HUES48 (cell line): ENCODE results near the gene EYS.

Source experiments
- H3K27ac ChIP-seq: one replicate; pipeline ENCODE4 v1.7.0; 2013; ENCODE audit warnings: low read depth, low read length, inconsistent platforms
- H3K27me3 ChIP-seq: 2 replicates; pipeline ENCODE4 v1.6.1; 2013; ENCODE audit warnings: mild to moderate bottlenecking, low read length; ENCODE audit not compliant: control insufficient read depth, insufficient read depth
- H3K36me3 ChIP-seq: 2 replicates; pipeline ENCODE4 v1.6.1; 2013; ENCODE audit warnings: low read length; ENCODE audit not compliant: control insufficient read depth, insufficient read depth
- H3K4me1 ChIP-seq: 2 replicates; pipeline ENCODE4 v1.6.1; 2013; ENCODE audit warnings: mild to moderate bottlenecking, low read length; ENCODE audit not compliant: control insufficient read depth, insufficient read depth
- H3K4me3 ChIP-seq: 2 replicates; pipeline ENCODE4 v1.5.1; 2013; ENCODE audit warnings: mild to moderate bottlenecking, low read depth, low read length
- H3K9ac ChIP-seq: 2 replicates; pipeline ENCODE4 v1.6.1; 2013; ENCODE audit warnings: mild to moderate bottlenecking, low read depth, low read length, moderate library complexity
- H3K9me3 ChIP-seq: 2 replicates; pipeline ENCODE4 v1.6.1; 2013; ENCODE audit warnings: low read length; ENCODE audit not compliant: control insufficient read depth, insufficient read depth

The EYS gene

DNA sequence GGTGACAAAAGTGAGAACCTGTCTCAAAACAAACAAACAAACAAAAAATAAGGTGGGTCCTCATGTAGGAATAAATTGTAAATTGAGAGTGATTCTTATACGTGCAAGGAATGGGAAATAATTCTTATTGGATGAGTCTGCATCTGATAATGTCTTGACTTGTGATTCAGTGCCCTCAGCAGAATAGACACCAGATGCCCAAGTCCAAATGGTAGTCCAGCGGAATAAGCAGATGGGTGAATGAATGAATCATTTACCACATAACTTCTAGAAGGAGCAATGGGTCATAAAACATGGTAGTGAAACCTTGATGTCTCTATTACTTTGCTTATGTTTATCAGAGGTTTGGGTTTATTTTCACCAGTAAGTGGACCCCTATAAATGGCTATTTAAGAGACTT is 1323.7 kb downstream of the EYS start:
- no peaks in the 10 kb centered on the region for H3K36me3 ChIP-seq
- no peaks in the 10 kb centered on the region for H3K27me3 ChIP-seq
- no peak overlapping the region for H3K9ac ChIP-seq
- H3K4me1 ChIP-seq: no peaks in the 10 kb centered on the region
- H3K4me3 ChIP-seq: no peak overlapping the region
- H3K9me3 ChIP-seq: no peaks in the 10 kb centered on the region
- H3K27ac ChIP-seq: no peak overlapping the region

DNA sequence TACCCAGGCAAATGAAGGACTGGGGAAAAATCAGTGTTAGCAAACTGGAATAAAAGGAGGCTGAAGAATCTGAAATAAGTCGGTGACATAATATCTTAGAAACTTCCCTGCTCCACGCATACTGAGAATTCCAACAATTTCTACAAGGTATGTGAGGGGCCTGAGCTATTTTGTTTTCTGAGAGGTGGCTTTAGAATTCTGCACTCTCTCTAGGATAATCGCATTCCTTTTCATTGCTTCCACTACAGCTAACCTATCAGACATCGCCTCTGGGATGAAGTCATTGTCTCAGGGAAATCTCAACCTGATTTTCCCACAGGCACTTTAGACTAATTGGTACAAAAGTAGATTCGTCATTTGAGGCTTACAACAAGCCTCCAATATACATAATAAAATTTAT is 1330.6 kb downstream of the EYS start:
- Histone ChIP-seq H3K27ac (peak overlapping the region; percentile 8), H3K9me3 (peaks cover 5% of the 10 kb centered on the region; the same call in 1 of the 2 replicates), H3K4me3 (no peak overlapping the region), H3K36me3 (no peaks in the 10 kb centered on the region), H3K4me1 (no peaks in the 10 kb centered on the region), H3K27me3 (no peaks in the 10 kb centered on the region), H3K9ac (no peak overlapping the region)

DNA sequence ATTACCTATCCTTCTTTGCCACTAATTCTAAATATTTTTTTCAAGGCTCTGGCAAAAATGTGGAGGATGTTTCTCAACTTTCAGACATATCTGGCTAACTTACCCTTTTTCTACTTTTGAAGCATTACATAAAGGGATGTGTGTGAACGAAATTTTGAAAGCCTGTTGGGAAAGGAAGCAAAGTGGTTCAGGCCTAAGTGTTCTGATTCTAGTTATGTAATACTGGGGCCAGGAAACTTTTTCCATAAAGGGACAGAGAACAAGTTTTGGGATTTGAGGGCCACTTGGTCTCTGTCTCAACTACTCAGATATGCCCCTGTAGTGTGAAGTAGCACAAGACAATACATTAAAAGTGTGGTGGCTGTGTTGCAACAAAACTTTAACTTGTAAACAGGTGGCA is 1349.6 kb downstream of the EYS start:
- Histone ChIP-seq H3K27ac (no peak overlapping the region), H3K9ac (no peak overlapping the region), H3K36me3 (no peaks in the 10 kb centered on the region), H3K4me1 (no peaks in the 10 kb centered on the region), H3K27me3 (no peaks in the 10 kb centered on the region), H3K9me3 (no peaks in the 10 kb centered on the region), H3K4me3 (no peak overlapping the region)

DNA sequence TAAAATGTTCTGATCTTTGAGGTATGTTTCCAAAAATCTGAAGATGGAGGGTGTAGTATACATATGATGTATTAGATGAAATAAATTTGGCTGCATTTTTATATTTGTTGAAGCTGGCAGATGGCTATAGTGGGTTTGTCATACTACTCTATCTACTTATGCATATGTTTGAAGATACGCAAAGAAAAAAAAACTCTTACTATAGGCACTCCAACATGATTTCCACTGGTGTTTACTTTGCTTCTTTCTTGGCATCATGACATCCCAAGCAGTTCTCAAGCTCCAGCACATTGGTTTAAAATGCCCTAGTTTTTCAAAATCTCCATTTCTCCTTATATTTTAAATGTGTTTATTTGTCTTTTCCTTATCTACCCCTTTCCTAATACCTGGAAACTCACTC is 1359.6 kb downstream of the EYS start:
- H3K27me3 ChIP-seq: no peaks in the 10 kb centered on the region
- H3K9me3 ChIP-seq: no peaks in the 10 kb centered on the region
- H3K9ac ChIP-seq: no peak overlapping the region
- H3K27ac ChIP-seq: no peak overlapping the region
- no peaks in the 10 kb centered on the region for H3K36me3 ChIP-seq
- no peaks in the 10 kb centered on the region for H3K4me1 ChIP-seq
- H3K4me3 ChIP-seq: no peak overlapping the region

DNA sequence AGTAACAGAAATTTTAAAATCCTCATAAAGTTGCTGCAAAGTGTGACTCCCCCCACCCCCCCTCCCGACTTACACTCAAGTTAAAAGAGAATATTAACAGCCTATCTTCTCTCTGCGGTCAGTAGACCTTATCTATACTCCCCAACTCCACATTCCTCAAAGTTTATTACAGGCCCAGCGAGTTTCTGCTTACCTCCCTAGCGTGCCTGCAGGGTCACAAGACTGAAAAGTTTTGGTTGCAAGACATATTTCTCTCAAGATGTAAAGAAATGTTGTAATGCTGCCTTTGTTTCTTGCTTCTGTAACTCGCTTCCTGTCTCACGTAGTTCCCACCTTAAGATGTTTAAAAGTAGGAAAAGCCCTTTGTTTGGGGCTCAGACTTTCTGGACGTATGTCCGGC is 1371.8 kb downstream of the EYS start:
- no peak overlapping the region for H3K4me3 ChIP-seq
- no peak overlapping the region for H3K9ac ChIP-seq
- no peaks in the 10 kb centered on the region for H3K4me1 ChIP-seq
- H3K27me3 ChIP-seq: no peaks in the 10 kb centered on the region
- H3K36me3 ChIP-seq: no peaks in the 10 kb centered on the region
- no peak overlapping the region for H3K27ac ChIP-seq
- H3K9me3 ChIP-seq: no peaks in the 10 kb centered on the region

DNA sequence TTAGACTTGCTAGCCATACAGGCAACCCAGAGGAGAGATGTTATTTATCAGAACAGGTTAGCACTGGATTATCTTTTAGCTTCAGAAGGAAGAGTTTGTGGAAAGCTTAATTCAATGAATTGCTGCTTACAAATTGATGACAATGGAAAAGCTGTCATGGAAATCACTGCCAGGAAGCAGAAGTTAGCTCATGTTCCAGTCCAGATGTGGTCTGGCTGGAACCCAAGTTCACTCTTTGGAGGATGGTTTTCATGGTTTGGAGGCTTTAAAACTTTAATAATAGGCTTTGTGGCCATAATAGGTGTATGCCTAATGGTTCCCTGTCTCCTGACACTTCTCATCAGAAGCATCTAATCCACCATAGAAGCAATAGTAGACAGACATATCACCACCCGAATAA is 1372.4 kb downstream of the EYS start:
- Histone ChIP-seq H3K9me3 (no peaks in the 10 kb centered on the region), H3K4me3 (no peak overlapping the region), H3K4me1 (no peaks in the 10 kb centered on the region), H3K27ac (no peak overlapping the region), H3K36me3 (no peaks in the 10 kb centered on the region), H3K9ac (no peak overlapping the region), H3K27me3 (no peaks in the 10 kb centered on the region)

DNA sequence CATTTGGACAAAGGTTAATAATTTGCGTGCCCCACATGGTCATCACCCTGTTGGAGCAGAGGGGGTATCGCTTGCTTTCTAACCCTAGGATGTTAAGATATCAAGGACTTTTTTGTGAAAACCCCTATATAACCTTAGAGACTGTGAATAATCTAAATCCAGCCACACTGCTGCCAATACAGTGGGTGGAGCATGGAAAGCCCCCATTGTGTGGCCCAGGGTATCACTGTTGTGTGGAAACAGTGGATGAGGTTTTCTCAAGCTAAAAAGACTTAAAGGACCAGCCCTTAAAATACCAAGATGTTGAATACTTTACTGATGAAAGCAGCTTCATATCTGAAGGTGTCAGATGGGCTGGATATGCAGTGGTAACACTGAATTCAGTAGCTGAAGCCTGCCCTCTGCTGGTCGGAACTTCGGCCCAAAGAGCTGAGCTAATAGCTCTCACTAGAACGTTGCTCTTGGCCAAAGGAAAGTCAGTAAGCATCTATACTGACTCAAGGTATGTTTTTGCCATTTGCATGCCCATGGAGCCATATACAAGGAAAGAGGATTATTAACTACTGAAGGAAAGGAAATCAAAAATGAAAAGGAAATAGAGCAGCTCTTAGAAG is 1376.2 kb downstream of the EYS start:
- H3K4me3 ChIP-seq: no peak overlapping the region
- H3K27ac ChIP-seq: no peak overlapping the region
- no peaks in the 10 kb centered on the region for H3K27me3 ChIP-seq
- H3K9ac ChIP-seq: no peak overlapping the region
- peaks cover 12% of the 10 kb centered on the region for H3K9me3 ChIP-seq
- H3K4me1 ChIP-seq: no peaks in the 10 kb centered on the region
- no peaks in the 10 kb centered on the region for H3K36me3 ChIP-seq

DNA sequence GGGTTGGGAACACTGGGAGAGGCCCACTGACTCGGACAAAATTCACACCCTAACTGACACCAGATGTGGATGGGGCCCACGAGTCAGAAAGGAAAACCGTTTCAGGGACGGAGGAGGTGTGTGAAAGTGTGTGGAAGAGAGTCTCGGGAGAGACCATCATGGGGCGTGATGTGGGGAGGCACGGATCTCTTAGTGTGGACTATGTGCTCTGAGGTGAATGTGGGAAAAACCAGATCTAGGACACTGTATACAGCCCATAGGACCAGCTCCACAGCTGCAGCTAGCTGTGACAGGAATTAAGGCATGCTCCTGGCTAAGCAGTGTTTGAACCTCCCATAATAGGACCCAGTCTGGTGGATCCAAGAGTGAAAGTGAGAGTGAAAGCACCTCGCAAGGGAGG is 1380.1 kb downstream of the EYS start:
- Histone ChIP-seq H3K4me3 (no peak overlapping the region), H3K27ac (no peak overlapping the region), H3K36me3 (no peaks in the 10 kb centered on the region), H3K4me1 (no peaks in the 10 kb centered on the region), H3K27me3 (no peaks in the 10 kb centered on the region), H3K9me3 (peaks cover 12% of the 10 kb centered on the region), H3K9ac (no peak overlapping the region)

DNA sequence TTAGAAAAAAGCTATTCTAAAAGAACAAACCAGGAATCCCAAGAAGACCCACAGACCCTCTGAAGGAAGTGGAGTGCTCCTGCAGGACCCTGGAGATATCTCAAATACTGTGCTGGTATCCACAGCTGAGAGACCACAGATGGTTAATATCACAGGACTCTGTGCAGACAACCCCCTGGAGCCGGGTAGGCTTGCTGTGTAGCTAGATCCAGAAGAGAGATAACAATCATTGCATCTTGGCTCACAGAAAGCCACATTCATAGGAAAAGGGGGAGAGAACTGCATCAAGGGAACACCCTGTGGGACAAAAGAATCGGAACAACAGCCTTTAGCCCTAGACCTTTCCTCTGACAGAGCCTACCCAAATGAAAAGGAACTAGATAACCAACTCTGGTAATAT is 1381.9 kb downstream of the EYS start:
- Histone ChIP-seq H3K27me3 (no peaks in the 10 kb centered on the region), H3K9ac (no peak overlapping the region), H3K4me1 (no peaks in the 10 kb centered on the region), H3K36me3 (no peaks in the 10 kb centered on the region), H3K4me3 (no peak overlapping the region), H3K27ac (no peak overlapping the region), H3K9me3 (peaks cover 12% of the 10 kb centered on the region)

DNA sequence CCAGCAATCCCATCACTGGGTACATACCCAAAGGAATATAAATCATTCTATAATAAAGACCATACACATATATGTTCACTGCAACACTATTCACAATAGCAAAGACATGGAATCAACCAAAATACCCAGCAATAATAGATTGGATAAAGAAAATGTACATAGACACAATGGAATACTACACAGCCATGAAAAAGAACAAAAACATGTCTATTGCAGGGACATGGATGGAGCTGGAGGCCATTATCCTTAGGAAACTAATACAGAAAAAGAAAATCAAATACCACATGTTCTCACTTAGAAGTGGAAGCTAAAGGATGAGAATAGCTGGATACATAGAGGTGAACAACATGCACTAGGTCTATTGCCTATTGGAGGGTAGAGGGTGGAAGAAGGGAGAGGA is 1396.8 kb downstream of the EYS start:
- H3K4me3 ChIP-seq: no peak overlapping the region
- H3K9me3 ChIP-seq: peaks cover 3% of the 10 kb centered on the region; the same call in 1 of the 2 replicates
- H3K27me3 ChIP-seq: no peaks in the 10 kb centered on the region
- H3K9ac ChIP-seq: no peak overlapping the region
- H3K27ac ChIP-seq: no peak overlapping the region
- H3K36me3 ChIP-seq: no peaks in the 10 kb centered on the region
- no peaks in the 10 kb centered on the region for H3K4me1 ChIP-seq

DNA sequence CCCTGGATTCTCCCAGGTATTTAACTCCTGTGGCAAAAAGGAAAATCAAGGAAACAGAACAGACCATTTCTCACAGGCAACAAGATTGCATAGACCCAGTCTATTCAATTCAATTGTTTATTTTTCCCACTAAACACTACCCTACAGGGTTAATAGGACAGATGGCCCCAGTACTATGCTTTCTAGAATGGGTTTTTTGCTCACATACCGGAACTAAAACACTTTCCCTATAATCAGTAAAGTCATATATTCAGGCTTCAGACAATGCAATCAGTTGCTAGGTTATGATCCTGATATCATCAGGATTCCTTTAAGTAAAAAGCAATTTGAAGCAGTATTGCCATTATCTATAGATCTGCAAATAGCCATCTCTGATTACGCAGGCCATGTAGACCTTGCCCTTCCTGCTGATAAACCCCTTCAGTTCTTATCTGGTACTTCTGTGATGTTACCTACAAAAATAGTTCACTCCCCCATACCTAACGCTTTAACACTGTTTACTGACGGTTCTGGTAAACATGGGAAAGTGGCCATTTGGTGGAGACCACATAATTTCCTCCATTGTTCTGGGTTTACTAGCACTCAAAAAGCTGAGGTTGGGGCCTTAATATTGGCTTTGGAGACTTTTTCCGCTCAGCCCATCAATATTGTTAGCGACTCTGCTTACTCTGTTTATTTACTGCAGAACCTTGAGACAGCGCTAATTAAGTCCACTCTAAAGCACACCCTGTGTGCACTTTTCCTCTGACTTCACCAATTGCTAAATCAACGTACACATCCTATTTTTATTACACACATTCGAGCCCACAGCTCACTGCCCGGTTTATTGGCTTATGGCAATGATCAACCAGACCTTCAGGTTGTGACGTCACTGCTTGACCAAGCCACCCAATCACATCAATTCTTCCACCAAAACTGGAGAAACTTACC is 1405.5 kb downstream of the EYS start:
- no peak overlapping the region for H3K4me3 ChIP-seq
- H3K4me1 ChIP-seq: no peaks in the 10 kb centered on the region
- H3K27ac ChIP-seq: no peak overlapping the region
- peaks cover 16% of the 10 kb centered on the region for H3K9me3 ChIP-seq
- H3K36me3 ChIP-seq: no peaks in the 10 kb centered on the region
- H3K9ac ChIP-seq: no peak overlapping the region
- H3K27me3 ChIP-seq: no peaks in the 10 kb centered on the region
